ENCODE measurements around the gene DNAH5.

The DNAH5 gene

GRCh38 chr5:13909271-13909670 is 35.2 kb downstream of the DNAH5 start:
- no peak overlapping the region for H3K4me3 ChIP-seq (ENCODE audit: low read length)
- H3K9ac ChIP-seq (ENCODE audit: low read length), result no peak overlapping the region
- H3K27me3 ChIP-seq (replicated peaks; ENCODE audit: control insufficient read depth, insufficient read depth, low read length), result no peaks in the 10 kb centered on the region
- peaks cover 4% of the 10 kb centered on the region for H3K9me3 ChIP-seq (ENCODE audit: control insufficient read depth, low read length)
- no peaks in the 10 kb centered on the region for H3K4me1 ChIP-seq (ENCODE audit: control insufficient read depth, insufficient read depth, low read length)
- H3K36me3 ChIP-seq (ENCODE audit: control insufficient read depth, insufficient read depth, low read length, severe bottlenecking), result no peaks in the 10 kb centered on the region
- no peak for DNase-seq (ENCODE audit: low read depth)

DNA sequence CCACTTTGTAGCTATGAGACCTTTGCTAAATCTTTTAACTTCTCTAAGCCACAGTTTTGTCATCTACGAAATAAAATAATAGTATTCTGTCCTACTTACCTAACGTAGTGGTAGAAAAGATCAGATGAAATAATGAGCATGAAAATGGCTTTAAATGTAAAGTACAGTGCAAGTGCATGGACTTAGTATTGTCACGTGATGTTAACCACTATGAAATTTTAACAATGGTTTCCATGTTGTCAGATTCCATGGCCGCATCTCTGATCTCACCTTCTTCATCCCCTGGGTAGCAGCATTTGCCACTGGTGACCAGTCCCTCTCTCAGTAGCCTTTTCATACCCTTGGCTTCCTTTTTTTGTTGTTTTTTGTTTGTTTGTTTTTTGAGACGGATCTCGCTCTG is 45.9 kb downstream of the DNAH5 start:
- DNase-seq (ENCODE audit: low read depth), result no peak
- Histone ChIP-seq H3K9ac (ENCODE audit: low read length) (no peak overlapping the region), H3K4me1 (ENCODE audit: control insufficient read depth, insufficient read depth, low read length) (no peaks in the 10 kb centered on the region), H3K9me3 (ENCODE audit: control insufficient read depth, low read length) (no peaks in the 10 kb centered on the region), H3K4me3 (ENCODE audit: low read length) (no peak overlapping the region), H3K36me3 (ENCODE audit: control insufficient read depth, insufficient read depth, low read length, severe bottlenecking) (no peaks in the 10 kb centered on the region), H3K27me3 (replicated peaks; ENCODE audit: control insufficient read depth, insufficient read depth, low read length) (no peaks in the 10 kb centered on the region)

- Histone ChIP-seq H3K9ac (ENCODE audit: low read length) (no peak overlapping the region), H3K9me3 (ENCODE audit: control insufficient read depth, low read length) (peaks cover 33% of the 10 kb centered on the region), H3K36me3 (ENCODE audit: control insufficient read depth, insufficient read depth, low read length, severe bottlenecking) (no peaks in the 10 kb centered on the region), H3K4me1 (ENCODE audit: control insufficient read depth, insufficient read depth, low read length) (no peaks in the 10 kb centered on the region), H3K4me3 (ENCODE audit: low read length) (no peak overlapping the region), H3K27me3 (replicated peaks; ENCODE audit: control insufficient read depth, insufficient read depth, low read length) (no peaks in the 10 kb centered on the region)
- DNase-seq (ENCODE audit: low read depth), result no peak
These were observed 66.1 kb downstream of the DNAH5 start for GRCh38 chr5:13878357-13878756.

DNA sequence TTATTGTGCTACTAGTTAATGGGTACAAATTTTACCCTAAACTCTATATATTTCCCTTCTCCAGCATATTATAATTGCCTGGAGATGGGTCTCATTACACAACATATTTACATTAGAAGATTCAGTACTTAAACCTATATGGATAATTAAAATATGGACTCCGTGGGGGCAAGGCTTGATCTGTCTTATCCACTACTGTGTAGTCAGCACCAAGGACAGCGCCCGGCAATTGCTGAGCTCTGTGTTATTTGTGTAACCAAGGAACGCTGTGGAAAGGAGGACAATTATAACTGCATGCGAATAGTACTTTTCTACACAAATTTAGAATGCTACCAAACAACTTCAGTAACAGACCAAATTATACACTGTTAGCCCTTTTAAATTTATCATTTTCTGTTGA is 77.7 kb downstream of the DNAH5 start:
- H3K4me1 ChIP-seq (ENCODE audit: control insufficient read depth, insufficient read depth, low read length), result no peaks in the 10 kb centered on the region
- no peaks in the 10 kb centered on the region for H3K27me3 ChIP-seq (replicated peaks; ENCODE audit: control insufficient read depth, insufficient read depth, low read length)
- no peak overlapping the region for H3K4me3 ChIP-seq (ENCODE audit: low read length)
- no peak overlapping the region for H3K9ac ChIP-seq (ENCODE audit: low read length)
- no peaks in the 10 kb centered on the region for H3K9me3 ChIP-seq (ENCODE audit: control insufficient read depth, low read length)
- no peaks in the 10 kb centered on the region for H3K36me3 ChIP-seq (ENCODE audit: control insufficient read depth, insufficient read depth, low read length, severe bottlenecking)
- DNase-seq (ENCODE audit: low read depth), result peak; percentile 59

GRCh38 chr5:13865312-13865711 is 79.2 kb downstream of the DNAH5 start:
- H3K36me3 ChIP-seq (ENCODE audit: control insufficient read depth, insufficient read depth, low read length, severe bottlenecking), result no peaks in the 10 kb centered on the region
- DNase-seq (ENCODE audit: low read depth), result no peak
- H3K4me1 ChIP-seq (ENCODE audit: control insufficient read depth, insufficient read depth, low read length), result no peaks in the 10 kb centered on the region
- no peak overlapping the region for H3K4me3 ChIP-seq (ENCODE audit: low read length)
- no peaks in the 10 kb centered on the region for H3K9me3 ChIP-seq (ENCODE audit: control insufficient read depth, low read length)
- no peak overlapping the region for H3K9ac ChIP-seq (ENCODE audit: low read length)
- H3K27me3 ChIP-seq (replicated peaks; ENCODE audit: control insufficient read depth, insufficient read depth, low read length), result no peaks in the 10 kb centered on the region

DNA sequence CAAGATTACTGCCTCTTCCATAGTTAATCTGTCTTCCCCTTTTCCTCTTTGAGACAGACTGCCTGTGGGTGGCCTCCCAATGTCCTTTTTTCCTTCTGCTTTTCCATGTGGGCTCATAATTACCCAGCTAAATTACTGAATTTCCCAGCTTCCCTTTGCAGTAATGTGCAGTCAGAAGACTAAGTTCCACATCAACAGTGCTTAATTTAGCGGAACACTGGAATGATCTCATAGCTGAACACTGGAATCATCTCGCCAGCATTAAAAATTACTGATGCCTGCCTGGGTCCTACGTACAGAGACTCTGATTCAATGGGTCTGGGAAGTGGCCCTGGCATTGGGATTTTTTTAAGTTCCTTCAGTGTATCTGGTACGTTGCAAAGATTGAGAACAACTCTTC is 84.3 kb downstream of the DNAH5 start:
- no peaks in the 10 kb centered on the region for H3K27me3 ChIP-seq (replicated peaks; ENCODE audit: control insufficient read depth, insufficient read depth, low read length)
- no peak overlapping the region for H3K9ac ChIP-seq (ENCODE audit: low read length)
- no peaks in the 10 kb centered on the region for H3K4me1 ChIP-seq (ENCODE audit: control insufficient read depth, insufficient read depth, low read length)
- no peaks in the 10 kb centered on the region for H3K36me3 ChIP-seq (ENCODE audit: control insufficient read depth, insufficient read depth, low read length, severe bottlenecking)
- no peak for DNase-seq (ENCODE audit: low read depth)
- no peaks in the 10 kb centered on the region for H3K9me3 ChIP-seq (ENCODE audit: control insufficient read depth, low read length)
- no peak overlapping the region for H3K4me3 ChIP-seq (ENCODE audit: low read length)

DNA sequence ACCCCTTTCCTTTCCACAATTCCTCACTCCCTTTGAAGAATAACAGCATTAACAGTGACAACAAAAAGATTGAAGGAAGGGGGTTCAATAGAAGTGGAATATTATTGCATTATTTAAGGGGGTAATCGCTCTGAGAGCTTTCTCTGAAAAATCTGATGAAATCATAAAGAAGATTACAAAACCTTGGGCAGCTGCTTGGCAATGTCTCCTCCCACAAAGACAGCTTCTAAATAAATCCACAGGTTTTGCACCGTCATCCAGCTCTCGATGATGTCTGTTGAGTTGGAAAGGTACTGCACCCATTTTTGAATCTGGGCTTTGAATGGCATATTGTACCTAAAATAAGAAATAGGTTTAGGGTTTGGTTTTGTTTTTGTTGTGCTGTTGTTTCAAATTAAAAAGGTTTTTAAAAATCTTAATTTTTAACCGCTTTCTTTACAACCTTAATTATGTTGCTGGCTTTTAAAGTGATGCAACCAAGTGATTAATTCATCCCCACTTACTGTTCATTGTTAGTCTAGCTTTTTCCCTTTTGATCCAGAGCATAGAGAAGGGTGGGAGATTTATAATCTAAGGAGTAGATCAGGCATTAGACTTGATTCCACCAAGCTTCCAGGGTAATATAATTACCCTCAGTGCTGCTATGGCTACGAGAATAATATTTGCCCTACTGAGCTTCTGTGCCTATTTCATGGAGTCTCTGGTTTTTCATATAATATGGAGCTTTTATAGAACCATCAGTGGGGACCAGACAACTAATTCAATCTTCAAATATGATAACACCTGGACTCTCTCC is 85.0 kb downstream of the DNAH5 start:
- no peak overlapping the region for H3K4me3 ChIP-seq (ENCODE audit: low read length)
- peak; percentile 7 for DNase-seq (ENCODE audit: low read depth)
- no peaks in the 10 kb centered on the region for H3K9me3 ChIP-seq (ENCODE audit: control insufficient read depth, low read length)
- no peaks in the 10 kb centered on the region for H3K27me3 ChIP-seq (replicated peaks; ENCODE audit: control insufficient read depth, insufficient read depth, low read length)
- no peaks in the 10 kb centered on the region for H3K4me1 ChIP-seq (ENCODE audit: control insufficient read depth, insufficient read depth, low read length)
- no peak overlapping the region for H3K9ac ChIP-seq (ENCODE audit: low read length)
- no peaks in the 10 kb centered on the region for H3K36me3 ChIP-seq (ENCODE audit: control insufficient read depth, insufficient read depth, low read length, severe bottlenecking)

GRCh38 chr5:13843175-13843846 is 101.2 kb downstream of the DNAH5 start:
- no peaks in the 10 kb centered on the region for H3K4me1 ChIP-seq (ENCODE audit: control insufficient read depth, insufficient read depth, low read length)
- DNase-seq (ENCODE audit: low read depth), result no peak
- H3K27me3 ChIP-seq (replicated peaks; ENCODE audit: control insufficient read depth, insufficient read depth, low read length), result no peaks in the 10 kb centered on the region
- no peak overlapping the region for H3K4me3 ChIP-seq (ENCODE audit: low read length)
- H3K36me3 ChIP-seq (ENCODE audit: control insufficient read depth, insufficient read depth, low read length, severe bottlenecking), result no peaks in the 10 kb centered on the region
- H3K9ac ChIP-seq (ENCODE audit: low read length), result no peak overlapping the region
- H3K9me3 ChIP-seq (ENCODE audit: control insufficient read depth, low read length), result no peaks in the 10 kb centered on the region

- DNase-seq (ENCODE audit: low read depth), result no peak
- Histone ChIP-seq H3K4me1 (ENCODE audit: control insufficient read depth, insufficient read depth, low read length) (no peaks in the 10 kb centered on the region), H3K9ac (ENCODE audit: low read length) (no peak overlapping the region), H3K4me3 (ENCODE audit: low read length) (no peak overlapping the region), H3K27me3 (replicated peaks; ENCODE audit: control insufficient read depth, insufficient read depth, low read length) (no peaks in the 10 kb centered on the region), H3K36me3 (ENCODE audit: control insufficient read depth, insufficient read depth, low read length, severe bottlenecking) (no peaks in the 10 kb centered on the region), H3K9me3 (ENCODE audit: control insufficient read depth, low read length) (peaks cover 6% of the 10 kb centered on the region)
These were observed 111.0 kb downstream of the DNAH5 start for GRCh38 chr5:13833440-13833839.

DNA sequence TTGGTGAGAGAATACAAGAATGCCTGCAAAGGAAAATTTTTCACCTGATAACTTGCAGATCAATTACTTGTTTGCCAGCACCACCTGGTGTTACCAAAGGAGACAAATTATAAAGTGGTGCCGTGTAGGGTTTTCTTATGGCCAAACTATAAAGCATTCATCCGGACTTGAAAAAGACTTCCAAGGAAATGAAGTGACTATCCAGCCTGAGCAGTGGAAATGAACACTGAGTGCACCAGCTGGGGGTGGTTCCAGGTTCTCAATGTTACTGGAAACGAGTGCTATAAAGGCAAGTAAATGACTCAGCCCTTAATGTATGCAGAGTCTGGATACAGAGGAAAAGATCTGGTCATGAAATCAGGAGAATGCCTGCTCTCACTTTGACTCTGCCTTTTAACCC is 113.1 kb downstream of the DNAH5 start:
- peaks cover 6% of the 10 kb centered on the region for H3K9me3 ChIP-seq (ENCODE audit: control insufficient read depth, low read length)
- no peaks in the 10 kb centered on the region for H3K36me3 ChIP-seq (ENCODE audit: control insufficient read depth, insufficient read depth, low read length, severe bottlenecking)
- no peak overlapping the region for H3K4me3 ChIP-seq (ENCODE audit: low read length)
- DNase-seq (ENCODE audit: low read depth), result no peak
- no peaks in the 10 kb centered on the region for H3K27me3 ChIP-seq (replicated peaks; ENCODE audit: control insufficient read depth, insufficient read depth, low read length)
- no peak overlapping the region for H3K9ac ChIP-seq (ENCODE audit: low read length)
- no peaks in the 10 kb centered on the region for H3K4me1 ChIP-seq (ENCODE audit: control insufficient read depth, insufficient read depth, low read length)

DNA sequence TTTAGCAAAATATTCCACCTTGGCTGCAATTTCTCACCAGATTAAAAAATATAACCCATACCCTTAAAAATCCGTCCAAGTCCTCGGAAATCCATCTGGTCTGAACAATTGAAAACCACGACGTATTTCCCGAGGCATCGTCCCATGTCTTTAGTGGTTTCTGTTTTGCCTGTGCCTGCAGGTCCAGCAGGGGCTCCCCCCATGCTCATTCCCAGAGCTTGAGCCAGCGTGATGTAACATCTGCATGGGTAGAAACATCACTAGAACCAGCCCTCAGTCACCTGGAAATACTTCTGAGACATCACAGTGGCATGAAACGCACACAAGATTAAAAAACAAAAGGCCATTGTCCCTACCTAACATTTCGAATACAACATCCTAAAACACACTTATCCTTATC is 114.0 kb downstream of the DNAH5 start:
- no peaks in the 10 kb centered on the region for H3K36me3 ChIP-seq (ENCODE audit: control insufficient read depth, insufficient read depth, low read length, severe bottlenecking)
- no peak overlapping the region for H3K9ac ChIP-seq (ENCODE audit: low read length)
- H3K27me3 ChIP-seq (replicated peaks; ENCODE audit: control insufficient read depth, insufficient read depth, low read length), result no peaks in the 10 kb centered on the region
- H3K9me3 ChIP-seq (ENCODE audit: control insufficient read depth, low read length), result peaks cover 6% of the 10 kb centered on the region
- no peak overlapping the region for H3K4me3 ChIP-seq (ENCODE audit: low read length)
- H3K4me1 ChIP-seq (ENCODE audit: control insufficient read depth, insufficient read depth, low read length), result no peaks in the 10 kb centered on the region
- no peak for DNase-seq (ENCODE audit: low read depth)
